ENCODE measurements around the gene TPT1. TPM values are rescaled to one million over a fixed set of nuclear protein-coding genes. Genes with fewer than 3 reads are reported as not detected.
A peak's percentile ranks its signal among the peaks of the same experiment; 100 is the strongest.

TPT1 gene
- polyA plus RNA-seq, 3 donors from 2014 or later = 1,111 to 3,245 (median 1,774) TPM

- no peak for DNase-seq
- Mint-ChIP-seq H3K4me3 (peak overlapping the region in 2 of 5 donors; percentile 5 to 21), H3K27me3 (ENCODE audit: low read depth in 3 of 3) (peaks cover 13 to 48% (median 20%) of the 10 kb centered on the region in 3 donors), H3K36me3 (peaks cover 11 to 39% (median 20%) of the 10 kb centered on the region in 3 donors), H3K9me3 (no peaks in the 10 kb centered on the region), H3K27ac (peak overlapping the region; percentile 14 to 100 (median 81)), H3K4me1 (peaks cover 87 to 96% of the 10 kb centered on the region in 2 donors)
Measured at GRCh38 chr13:45337395-45337794, 3.6 kb downstream of the TPT1 start.

DNA sequence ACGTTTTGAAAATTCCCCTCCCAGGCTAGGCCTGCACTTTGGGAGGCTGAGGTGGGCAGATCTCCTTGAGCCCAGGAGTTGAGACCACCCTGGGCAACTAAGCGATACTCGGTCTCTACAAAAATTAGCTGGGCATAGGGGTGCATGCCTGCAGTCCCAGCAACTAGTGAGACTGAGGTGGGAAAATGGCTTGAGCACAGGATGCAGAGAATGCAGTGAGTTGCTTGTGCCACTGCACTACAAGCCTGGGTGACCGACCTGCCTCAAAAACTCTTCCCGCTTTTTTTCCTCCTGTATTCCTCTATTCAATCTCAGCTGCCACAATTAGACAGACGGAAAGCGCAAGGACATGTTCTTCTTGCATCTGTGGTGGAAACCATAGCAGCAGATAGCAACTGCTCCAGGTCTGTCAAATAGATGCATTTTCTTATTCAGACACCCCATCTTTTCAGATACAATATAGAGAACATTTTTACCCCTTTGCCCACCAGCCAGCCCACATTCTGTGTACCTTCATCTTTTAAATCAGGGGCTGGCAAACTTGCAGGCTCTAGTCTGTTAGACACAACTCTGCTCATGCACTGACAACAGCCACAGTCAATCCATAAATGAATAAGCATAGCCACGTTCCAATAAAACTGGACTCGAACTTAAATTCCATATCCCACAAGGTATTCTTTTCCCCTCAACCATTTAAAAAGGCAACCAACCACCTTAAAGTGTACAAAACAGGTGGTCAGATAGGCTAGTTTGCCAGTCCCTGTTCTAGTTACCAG lies 4.8 kb downstream of the TPT1 start:
- Mint-ChIP-seq H3K27ac (peak overlapping the region; percentile 14 to 85 (median 80)), H3K27me3 (ENCODE audit: low read depth in 3 of 3) (peaks cover 10 to 41% (median 12%) of the 10 kb centered on the region in 3 donors), H3K9me3 (no peaks in the 10 kb centered on the region), H3K4me3 (peak overlapping the region in 4 of 5 donors; percentile 5 to 46 (median 20)), H3K4me1 (peaks cover 84 to 89% of the 10 kb centered on the region in 2 donors), H3K36me3 (peaks cover 11 to 39% (median 20%) of the 10 kb centered on the region in 3 donors)
- DNase-seq = no peak

GRCh38 chr13:45335397-45336024 lies 5.5 kb downstream of the TPT1 start:
- peaks cover 4 to 36% (median 7%) of the 10 kb centered on the region in 3 donors for H3K27me3 Mint-ChIP-seq (ENCODE audit: low read depth in 3 of 3)
- peaks cover 88 to 89% of the 10 kb centered on the region in 2 donors for H3K4me1 Mint-ChIP-seq
- no peak for DNase-seq
- H3K9me3 Mint-ChIP-seq = no peaks in the 10 kb centered on the region
- peak overlapping the region; percentile 72 to 85 (median 82) for H3K27ac Mint-ChIP-seq
- H3K4me3 Mint-ChIP-seq = peak overlapping the region; percentile 13 to 48 (median 37)
- peaks cover 11 to 39% (median 20%) of the 10 kb centered on the region in 3 donors for H3K36me3 Mint-ChIP-seq

DNA sequence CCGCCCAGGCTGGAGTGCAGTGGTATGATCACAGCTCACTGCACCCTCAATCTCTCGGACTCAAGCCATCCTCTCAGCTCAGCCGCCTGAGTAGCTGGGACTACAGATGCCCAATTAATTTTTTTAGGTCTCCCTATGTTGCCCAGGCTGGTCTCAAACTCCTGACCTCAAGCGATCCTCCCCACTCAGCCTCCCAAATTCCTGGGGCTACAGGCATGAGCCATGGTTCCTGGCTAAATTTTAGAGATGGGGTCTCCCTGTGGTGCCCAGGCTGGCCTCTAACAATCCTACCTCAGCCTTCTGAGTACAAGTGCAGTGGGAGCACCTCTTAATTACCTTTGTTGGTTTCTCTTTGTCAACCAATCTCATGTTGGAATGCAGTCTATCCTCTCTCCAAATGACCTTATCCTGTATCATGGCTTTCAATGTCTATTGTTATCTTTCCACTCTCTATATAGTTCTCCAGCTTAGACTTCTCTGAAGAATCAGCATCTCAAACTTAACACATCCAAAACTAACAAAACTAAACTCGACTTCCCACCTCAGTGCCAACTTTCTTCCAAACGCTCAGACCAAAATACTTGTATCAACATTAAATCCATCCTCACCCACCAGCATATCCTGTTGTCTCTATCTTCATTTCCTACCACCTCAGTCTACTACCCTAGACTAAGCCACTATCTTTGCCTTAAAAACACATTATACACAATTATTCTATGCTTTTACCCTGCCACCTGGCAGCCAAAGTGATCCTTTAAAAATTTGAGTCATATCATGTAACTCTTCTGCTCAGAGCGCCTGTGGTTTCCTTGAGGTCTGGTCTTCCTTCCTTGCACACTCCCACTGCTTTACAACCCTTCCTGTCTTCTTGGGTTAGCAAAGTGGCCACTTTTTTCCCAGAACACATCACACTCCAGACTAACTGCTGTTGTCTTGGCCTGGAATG lies 6.7 kb downstream of the TPT1 start:
- peaks cover 0 to 26% (median 0%) of the 10 kb centered on the region in 3 donors for H3K27me3 Mint-ChIP-seq (ENCODE audit: low read depth in 3 of 3)
- no peaks in the 10 kb centered on the region for H3K9me3 Mint-ChIP-seq
- H3K4me1 Mint-ChIP-seq = peaks cover 89 to 90% of the 10 kb centered on the region in 2 donors
- H3K4me3 Mint-ChIP-seq = peak overlapping the region; percentile 44 to 76 (median 63)
- DNase-seq = peak; percentile 39 to 44 (median 41)
- H3K27ac Mint-ChIP-seq = peak overlapping the region; percentile 71 to 85 (median 80)
- H3K36me3 Mint-ChIP-seq = peaks cover 11 to 30% (median 20%) of the 10 kb centered on the region in 3 donors

DNA sequence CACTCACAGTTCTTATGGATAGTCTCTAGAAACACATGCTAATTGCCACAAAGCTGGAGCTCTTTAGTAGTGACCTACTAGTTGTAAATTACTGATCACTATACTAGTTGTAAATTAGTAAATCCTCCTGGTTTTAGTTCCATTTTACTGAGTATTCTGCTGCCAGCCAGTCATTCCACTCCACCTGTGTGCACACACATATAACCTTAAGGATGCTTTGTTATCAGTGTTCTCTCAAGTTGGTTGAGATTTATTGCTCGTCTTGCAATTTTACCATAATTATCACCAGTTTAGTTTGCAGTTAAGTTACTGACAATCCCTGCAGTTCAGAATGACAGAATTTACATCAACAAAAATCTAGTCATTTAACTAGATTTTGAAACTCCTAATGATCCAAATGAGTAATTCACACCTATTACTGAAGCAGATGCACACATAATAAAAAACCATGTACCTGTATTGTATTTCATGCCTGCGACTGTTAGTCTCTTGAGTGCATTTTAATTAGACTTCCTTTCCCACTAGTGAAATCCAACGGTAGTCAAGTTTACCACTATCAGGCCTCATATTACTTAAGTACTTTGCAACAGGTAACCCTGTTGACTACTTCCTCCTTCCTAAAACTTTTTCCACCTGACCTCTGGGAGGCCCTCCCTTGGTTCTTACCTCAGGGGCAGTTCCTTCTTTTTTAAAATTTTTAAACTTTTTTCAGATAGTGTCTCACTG lies 7.6 kb downstream of the TPT1 start:
- DNase-seq = no peak
- no peaks in the 10 kb centered on the region for H3K9me3 Mint-ChIP-seq
- H3K27ac Mint-ChIP-seq = peak overlapping the region; percentile 71 to 85 (median 80)
- H3K27me3 Mint-ChIP-seq (ENCODE audit: low read depth in 3 of 3) = peaks cover 0 to 23% (median 0%) of the 10 kb centered on the region in 3 donors
- H3K36me3 Mint-ChIP-seq = peaks cover 8 to 23% (median 13%) of the 10 kb centered on the region in 3 donors
- H3K4me1 Mint-ChIP-seq = peaks cover 88 to 89% of the 10 kb centered on the region in 2 donors
- H3K4me3 Mint-ChIP-seq = peak overlapping the region in 4 of 5 donors; percentile 31 to 58 (median 44)

DNA sequence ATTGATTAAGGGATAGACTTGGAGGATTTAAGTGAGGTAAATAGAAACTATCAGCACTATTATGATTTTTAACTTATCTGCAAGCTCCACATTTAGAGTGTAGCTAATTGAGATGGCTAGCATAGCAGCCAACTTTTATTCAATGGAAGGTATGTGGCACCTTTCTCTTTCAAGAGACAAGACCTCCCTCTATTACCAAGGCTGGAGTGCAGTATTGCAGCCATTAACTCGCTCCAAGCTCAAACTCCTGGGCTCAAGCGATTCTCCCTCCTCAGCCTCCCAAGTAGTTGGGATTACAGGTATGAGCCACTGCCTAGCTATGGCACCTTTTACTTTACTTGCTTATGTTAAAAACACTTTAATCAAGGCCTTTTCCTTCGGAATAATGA lies 8.2 kb downstream of the TPT1 start:
- Mint-ChIP-seq H3K27ac (peak overlapping the region; percentile 26 to 85 (median 63)), H3K4me3 (peak overlapping the region in 1 of 5 donors; percentile 58), H3K9me3 (no peaks in the 10 kb centered on the region), H3K4me1 (peaks cover 84 to 85% of the 10 kb centered on the region in 2 donors), H3K27me3 (ENCODE audit: low read depth in 3 of 3) (peaks cover 0 to 23% (median 0%) of the 10 kb centered on the region in 3 donors), H3K36me3 (peaks cover 6 to 21% (median 11%) of the 10 kb centered on the region in 3 donors)
- no peak for DNase-seq

DNA sequence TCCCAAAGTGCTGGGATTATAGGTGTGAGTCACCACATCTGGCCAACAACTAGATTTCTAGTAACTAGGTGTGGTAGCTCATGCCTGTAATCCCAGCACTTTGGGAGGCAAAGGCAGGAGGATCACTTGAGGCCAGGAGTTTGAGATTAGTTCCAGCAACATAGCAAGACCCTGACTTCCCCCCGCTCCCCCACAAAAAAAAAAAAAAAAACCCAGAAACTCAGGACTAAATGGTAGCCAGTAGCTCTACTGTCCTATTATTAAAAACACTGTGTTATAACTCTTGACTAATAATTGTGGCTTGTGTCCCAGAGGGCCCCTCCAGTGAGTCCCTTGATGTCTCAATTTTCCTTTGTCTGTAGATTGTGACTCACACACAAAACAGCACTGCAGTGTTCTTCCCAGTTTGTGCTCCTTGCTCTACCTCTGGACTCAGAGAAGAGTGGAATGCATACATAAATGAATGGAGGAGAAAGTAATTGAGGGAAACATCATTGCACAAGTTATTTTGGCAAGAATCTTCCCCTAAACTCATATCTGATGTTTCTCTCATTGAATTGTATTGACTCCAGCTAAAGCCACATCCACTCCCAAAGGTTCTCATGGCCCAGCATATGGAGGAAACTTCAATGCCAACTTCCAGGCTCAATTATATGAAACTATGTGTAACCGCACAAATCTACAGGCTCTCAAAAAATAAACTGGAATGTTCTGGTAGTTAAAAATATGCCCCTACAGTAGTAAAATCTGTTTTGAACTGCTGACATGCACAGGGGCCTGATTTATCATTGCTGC lies 8.8 kb downstream of the TPT1 start:
- Mint-ChIP-seq H3K27me3 (ENCODE audit: low read depth in 3 of 3) (peaks cover 0 to 19% (median 0%) of the 10 kb centered on the region in 3 donors), H3K36me3 (peaks cover 6 to 20% (median 7%) of the 10 kb centered on the region in 3 donors), H3K9me3 (no peaks in the 10 kb centered on the region), H3K27ac (peak overlapping the region in 4 of 6 donors; percentile 24 to 63 (median 58)), H3K4me1 (peaks cover 84 to 85% of the 10 kb centered on the region in 2 donors), H3K4me3 (no peak overlapping the region)
- DNase-seq = no peak

GRCh38 chr13:45331692-45332035 lies 9.3 kb downstream of the TPT1 start:
- Mint-ChIP-seq H3K4me1 (peaks cover 80 to 84% of the 10 kb centered on the region in 2 donors), H3K4me3 (no peak overlapping the region)

DNA sequence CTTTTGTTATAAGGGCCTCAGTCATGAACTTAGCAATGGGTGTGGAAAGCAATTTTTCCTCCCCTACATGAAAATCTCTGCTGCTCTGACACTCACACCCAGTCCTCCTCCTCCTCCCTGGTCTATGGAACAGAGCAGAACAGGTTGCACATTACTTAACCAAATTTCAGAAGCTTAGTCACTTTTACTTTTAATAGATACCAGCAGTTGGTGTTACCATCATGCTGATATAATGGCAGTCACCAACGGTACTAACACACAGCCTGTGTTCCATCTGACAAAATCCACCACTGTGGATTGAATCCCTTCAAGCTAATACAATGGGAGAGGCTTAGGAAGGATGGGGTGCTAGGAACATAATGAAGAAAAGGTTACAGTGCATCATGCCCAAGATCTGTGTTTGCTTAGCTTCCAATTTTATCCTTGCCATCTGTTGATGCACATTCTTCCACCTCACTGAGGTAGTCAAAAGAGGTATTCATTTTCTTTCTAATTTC lies 9.8 kb downstream of the TPT1 start:
- DNase-seq = no peak
- peak overlapping the region in 5 of 6 donors; percentile 17 to 55 (median 34) for H3K27ac Mint-ChIP-seq
- no peaks in the 10 kb centered on the region for H3K9me3 Mint-ChIP-seq
- peaks cover 75 to 79% of the 10 kb centered on the region in 2 donors for H3K4me1 Mint-ChIP-seq
- H3K36me3 Mint-ChIP-seq = peaks cover 0 to 9% (median 8%) of the 10 kb centered on the region in 3 donors
- peaks cover 0 to 13% (median 0%) of the 10 kb centered on the region in 3 donors for H3K27me3 Mint-ChIP-seq (ENCODE audit: low read depth in 3 of 3)
- no peak overlapping the region for H3K4me3 Mint-ChIP-seq

More at GRCh38 chr13:45331692-45332035, 9.3 kb downstream of the TPT1 start:
- peaks cover 0 to 17% (median 0%) of the 10 kb centered on the region in 3 donors for H3K27me3 Mint-ChIP-seq (ENCODE audit: low read depth in 3 of 3)
- no peak for DNase-seq
- peak overlapping the region in 5 of 6 donors; percentile 17 to 55 (median 34) for H3K27ac Mint-ChIP-seq
- H3K9me3 Mint-ChIP-seq = no peaks in the 10 kb centered on the region
- peaks cover under 1 to 14% (median 10%) of the 10 kb centered on the region in 3 donors for H3K36me3 Mint-ChIP-seq

GRCh38 chr13:45328661-45329111 lies 12.3 kb downstream of the TPT1 start:
- Mint-ChIP-seq H3K4me3 (peak overlapping the region in 1 of 5 donors; percentile 58), H3K27ac (no peak overlapping the region), H3K27me3 (ENCODE audit: low read depth in 3 of 3) (peaks cover 0 to 1% (median 0%) of the 10 kb centered on the region in 3 donors), H3K4me1 (peaks cover 52 to 54% of the 10 kb centered on the region in 2 donors), H3K9me3 (no peaks in the 10 kb centered on the region), H3K36me3 (peaks cover 0 to 7% (median 0%) of the 10 kb centered on the region in 3 donors)
- no peak for DNase-seq

GRCh38 chr13:45327253-45327955 lies 13.6 kb downstream of the TPT1 start:
- Mint-ChIP-seq H3K4me3 (peak overlapping the region in 1 of 5 donors; percentile 19), H3K9me3 (no peaks in the 10 kb centered on the region), H3K36me3 (peaks cover 0 to 7% (median 0%) of the 10 kb centered on the region in 3 donors), H3K27me3 (ENCODE audit: low read depth in 3 of 3) (peaks cover 0 to 1% (median 0%) of the 10 kb centered on the region in 3 donors), H3K4me1 (peaks cover 41 to 42% of the 10 kb centered on the region in 2 donors), H3K27ac (peak overlapping the region in 5 of 6 donors; percentile 17 to 76 (median 66))
- DNase-seq = no peak
